Prostate gland (tissue), 2 donors: Measurements from ENCODE around the gene OST4. TPM values are rescaled to one million over a fixed set of nuclear protein-coding genes. Genes with fewer than 3 reads are reported as not detected.
A peak's percentile ranks its signal among the peaks of the same experiment; 100 is the strongest.

Experiments
- DNase-seq: peaks from one replicate; pipeline ENCODE4 v3.0.0-alpha.2; 2019; ENCODE audit warnings: low spot score
- H3K27ac ChIP-seq, 2 donors: fragments of 200-600 bp; sonication (generic); 2 replicates each; pipeline ENCODE4 v1.5.1; 2017 to 2019
- H3K27me3 ChIP-seq: fragments of 200-600 bp; sonication (generic); replicated peaks from 2 replicates; pipeline ENCODE4 v1.5.1; 2019; ENCODE audit not compliant: insufficient read depth
- H3K36me3 ChIP-seq, 2 donors: fragments of 200-600 bp; sonication (generic); 1 replicate in 1 of 2; 2 replicates in 1 of 2; pipeline versions ENCODE4 v1.5.1 to v1.8.1; 2017 to 2019
- H3K4me1 ChIP-seq: fragments of 200-600 bp; sonication (generic); replicated peaks from 2 replicates; pipeline ENCODE4 v1.5.1; 2019
- H3K4me3 ChIP-seq, 2 donors: fragments of 200-600 bp; sonication (generic); 2 replicates each; pipeline ENCODE4 v1.5.1; 2017 to 2019
- H3K9me3 ChIP-seq: fragments of 200-600 bp; sonication (generic); 2 replicates; pipeline ENCODE4 v1.5.1; 2017
- POLR2A ChIP-seq: fragments of 450-650 bp; IDR thresholded peaks from one replicate; pipeline ENCODE4 v1.6.1; 2016; ENCODE audit warnings: antibody characterized with exemption, mild to moderate bottlenecking
- POLR2AphosphoS5 ChIP-seq: sonication (generic); formaldehyde crosslinking; IDR thresholded peaks from one replicate; pipeline ENCODE4 v1.6.1; 2017; ENCODE audit warnings: antibody characterized with exemption
- WGBS: methylation state at CpG from one replicate; pipeline ENCODE4 v1.1.5; 2018; 5-methylcytosine and 5-hydroxymethylcytosine counted together
- intact Hi-C: fragments of 100-400 bp; cut with DNase I; formaldehyde crosslinking; loops from one replicate; pipeline ENCODE4 v1.14.2; 2022
- total RNA-seq, 2 donors: library from RNA; depleted of rRNA; stranded (reverse); fragments of >200 nt; gene quantifications; one replicate each; pipeline ENCODE4 v1.1.0, GENCODE V29; 2016
- TF ChIP-seq, protein P1 (sequence below), 4 experiments: fragments of 200-600 bp in 2 of 4; fragments of 450-650 bp in 2 of 4; sonication (generic) in 2 of 4; IDR thresholded peaks; 1 replicate in 3 of 4; 2 replicates in 1 of 4; pipeline ENCODE4 v1.5.1; 2016 to 2019; ENCODE audit warnings: antibody characterized with exemption in 4 of 4, mild to moderate bottlenecking in 2 of 4, moderate library complexity in 2 of 4

The OST4 gene
- total RNA-seq, 2 donors from 2014 or later, result 246 to 317 TPM

DNA sequence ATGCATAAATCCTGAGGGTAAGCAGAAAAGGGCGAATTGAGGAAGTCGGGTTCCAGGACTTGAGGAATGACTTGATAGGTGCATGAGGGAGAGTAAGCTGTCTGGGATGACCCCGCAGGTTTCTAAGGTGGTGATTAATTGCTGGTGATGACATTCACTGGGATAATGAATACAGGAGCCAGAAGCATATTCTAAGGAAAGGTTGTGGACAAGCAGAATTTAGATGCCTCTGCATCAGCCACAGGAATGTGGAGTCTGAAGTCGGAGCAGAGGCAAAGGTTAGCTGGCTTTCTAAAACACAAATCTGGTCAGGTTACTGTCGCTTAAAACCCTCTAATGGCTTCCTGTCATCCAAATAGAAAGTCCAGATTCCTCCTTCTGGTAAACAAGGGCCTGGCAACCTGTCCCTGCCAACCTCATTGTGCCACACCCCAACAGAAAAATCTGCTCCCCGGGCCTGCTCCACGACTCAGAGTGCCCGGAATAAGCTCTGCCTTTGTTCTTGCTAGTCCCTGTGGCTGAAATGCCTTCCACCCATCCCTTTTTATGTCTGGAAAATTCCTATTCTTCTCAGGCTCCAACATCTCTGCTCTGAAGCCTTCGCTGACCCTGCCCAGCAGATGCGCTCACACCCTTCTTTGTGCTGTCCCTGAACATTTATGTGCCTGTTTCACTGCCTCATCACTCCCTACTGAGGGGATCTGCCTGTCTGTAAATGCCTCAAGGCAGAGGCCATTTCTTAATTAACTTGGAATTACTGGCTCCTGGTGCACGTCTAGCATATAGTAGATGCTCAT is 50.0 kb downstream of the OST4 start:
- Histone ChIP-seq H3K36me3 (peaks cover 0 to 8% of the 10 kb centered on the region in 2 donors), H3K27ac (no peak overlapping the region), H3K4me3 (no peak overlapping the region), H3K4me1 (no peaks in the 10 kb centered on the region), H3K27me3 (no peaks in the 10 kb centered on the region), H3K9me3 (no peaks in the 10 kb centered on the region)
- peak; percentile 48 for DNase-seq
- WGBS, result 60% methylated on average over 11 of the region's 11 CpGs
- intact Hi-C loops, result no loop called here
- TF ChIP-seq POLR2AphosphoS5, result no peak
- TF ChIP-seq, protein P1, sequence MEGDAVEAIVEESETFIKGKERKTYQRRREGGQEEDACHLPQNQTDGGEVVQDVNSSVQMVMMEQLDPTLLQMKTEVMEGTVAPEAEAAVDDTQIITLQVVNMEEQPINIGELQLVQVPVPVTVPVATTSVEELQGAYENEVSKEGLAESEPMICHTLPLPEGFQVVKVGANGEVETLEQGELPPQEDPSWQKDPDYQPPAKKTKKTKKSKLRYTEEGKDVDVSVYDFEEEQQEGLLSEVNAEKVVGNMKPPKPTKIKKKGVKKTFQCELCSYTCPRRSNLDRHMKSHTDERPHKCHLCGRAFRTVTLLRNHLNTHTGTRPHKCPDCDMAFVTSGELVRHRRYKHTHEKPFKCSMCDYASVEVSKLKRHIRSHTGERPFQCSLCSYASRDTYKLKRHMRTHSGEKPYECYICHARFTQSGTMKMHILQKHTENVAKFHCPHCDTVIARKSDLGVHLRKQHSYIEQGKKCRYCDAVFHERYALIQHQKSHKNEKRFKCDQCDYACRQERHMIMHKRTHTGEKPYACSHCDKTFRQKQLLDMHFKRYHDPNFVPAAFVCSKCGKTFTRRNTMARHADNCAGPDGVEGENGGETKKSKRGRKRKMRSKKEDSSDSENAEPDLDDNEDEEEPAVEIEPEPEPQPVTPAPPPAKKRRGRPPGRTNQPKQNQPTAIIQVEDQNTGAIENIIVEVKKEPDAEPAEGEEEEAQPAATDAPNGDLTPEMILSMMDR (IDR thresholded peaks at IDR 0.05), result no peak
- TF ChIP-seq POLR2A, result no peak

Other genes starting within 250 kb of the OST4 start
- gene DPYSL5, start 223.5 kb downstream of the OST4 start, total RNA-seq, result 1 to 10 TPM in 1 of 2 donors, not detected in 1; 1.2 TPM
- 10 to 100 TPM; 12.0 to 28.9 TPM for gene MAPRE3, start 101.0 kb downstream of the OST4 start, total RNA-seq
- 10 to 100 TPM; 44.5 to 75.9 TPM for gene TMEM214, start 38.7 kb downstream of the OST4 start, total RNA-seq
- 10 to 100 TPM; 31.9 to 87.1 TPM for gene AGBL5, start 20.0 kb downstream of the OST4 start, total RNA-seq
- 100 to 1,000 TPM in 1 of 2 donors, 10 to 100 TPM in 1; 39.8 to 149 TPM for gene EMILIN1, start 7.0 kb upstream of the OST4 start, total RNA-seq
- gene KHK, start 15.1 kb upstream of the OST4 start, total RNA-seq, result 1 to 10 TPM in 1 of 2 donors, under 1 TPM in 1; 0.91 to 7.0 TPM
- 10 to 100 TPM in 1 of 2 donors, 1 to 10 TPM in 1; 4.9 to 10.7 TPM for gene CGREF1, start 47.5 kb upstream of the OST4 start, total RNA-seq
- 1 to 10 TPM; 4.1 to 7.0 TPM for gene ABHD1, start 52.2 kb upstream of the OST4 start, total RNA-seq
- 10 to 100 TPM; 74.0 to 88.9 TPM for gene PREB, start 63.0 kb upstream of the OST4 start, total RNA-seq
- gene PRR30, start 67.8 kb upstream of the OST4 start, total RNA-seq, result 1 to 10 TPM in 1 of 2 donors, not detected in 1; 1.1 TPM
- gene TCF23, start 77.3 kb upstream of the OST4 start, total RNA-seq, result 1 to 10 TPM in 1 of 2 donors, not detected in 1; 8.5 TPM
- gene ATRAID, start 140.4 kb upstream of the OST4 start, total RNA-seq, result 100 to 1,000 TPM; 217 to 222 TPM
- 10 to 100 TPM; 23.9 to 65.2 TPM for gene SLC5A6, start 140.6 kb upstream of the OST4 start, total RNA-seq
- gene CAD, start 145.7 kb upstream of the OST4 start, total RNA-seq, result 10 to 100 TPM; 16.0 to 63.6 TPM
- 100 to 1,000 TPM in 1 of 2 donors, not detected in 1; 102 TPM for gene SLC30A3, start 191.4 kb upstream of the OST4 start, total RNA-seq
- gene DNAJC5G, start 203.8 kb upstream of the OST4 start, total RNA-seq, result 10 to 100 TPM in 1 of 2 donors, not detected in 1; 16.1 TPM
- gene TRIM54, start 210.8 kb upstream of the OST4 start, total RNA-seq, result 10 to 100 TPM in 1 of 2 donors, 1 to 10 TPM in 1; 2.8 to 17.9 TPM
- gene UCN, start 236.8 kb upstream of the OST4 start, total RNA-seq, result 10 to 100 TPM in 1 of 2 donors, 1 to 10 TPM in 1; 4.2 to 11.2 TPM